B cell (primary cell): ENCODE data around the gene PITX3.

Experiments
- EZH2 ChIP-seq: IDR thresholded peaks from 2 replicates; pipeline ENCODE4 v1.6.1; 2012; ENCODE audit warnings: borderline replicate concordance, low read depth, mild to moderate bottlenecking, moderate library complexity, low read length; ENCODE audit not compliant: insufficient read depth, poor library complexity, severe bottlenecking
- TF ChIP-seq, protein P1 (sequence below): fragments of 200-600 bp; IDR thresholded peaks from one replicate; pipeline ENCODE4 v1.8.0; 2022; ENCODE audit warnings: antibody characterized with exemption, mild to moderate bottlenecking

- TF ChIP-seq, protein P1, sequence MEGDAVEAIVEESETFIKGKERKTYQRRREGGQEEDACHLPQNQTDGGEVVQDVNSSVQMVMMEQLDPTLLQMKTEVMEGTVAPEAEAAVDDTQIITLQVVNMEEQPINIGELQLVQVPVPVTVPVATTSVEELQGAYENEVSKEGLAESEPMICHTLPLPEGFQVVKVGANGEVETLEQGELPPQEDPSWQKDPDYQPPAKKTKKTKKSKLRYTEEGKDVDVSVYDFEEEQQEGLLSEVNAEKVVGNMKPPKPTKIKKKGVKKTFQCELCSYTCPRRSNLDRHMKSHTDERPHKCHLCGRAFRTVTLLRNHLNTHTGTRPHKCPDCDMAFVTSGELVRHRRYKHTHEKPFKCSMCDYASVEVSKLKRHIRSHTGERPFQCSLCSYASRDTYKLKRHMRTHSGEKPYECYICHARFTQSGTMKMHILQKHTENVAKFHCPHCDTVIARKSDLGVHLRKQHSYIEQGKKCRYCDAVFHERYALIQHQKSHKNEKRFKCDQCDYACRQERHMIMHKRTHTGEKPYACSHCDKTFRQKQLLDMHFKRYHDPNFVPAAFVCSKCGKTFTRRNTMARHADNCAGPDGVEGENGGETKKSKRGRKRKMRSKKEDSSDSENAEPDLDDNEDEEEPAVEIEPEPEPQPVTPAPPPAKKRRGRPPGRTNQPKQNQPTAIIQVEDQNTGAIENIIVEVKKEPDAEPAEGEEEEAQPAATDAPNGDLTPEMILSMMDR = no peak
- no peak for TF ChIP-seq EZH2
These were observed 55.3 kb downstream of the PITX3 start for GRCh38 chr10:102185811-102186527.
